PC-3 (cell line): ENCODE data around the gene CFH. TPM values are rescaled to one million over a fixed set of nuclear protein-coding genes. Genes with fewer than 3 reads are reported as not detected.
"Not testable (repeated sequence)": the region's sequence is repeated elsewhere in the genome, so short reads cannot be mapped to it uniquely, and the experiment has no call there.

Experiments
- ATAC-seq: fragments of 200-7000 bp; cut with Tn5 transposase; 2 replicates; pipeline ENCODE4 v1.9.1; 2020; ENCODE audit warnings: mild to moderate bottlenecking, moderate library complexity
- BruUV-seq: library from RNA; stranded (reverse); fragments of 400-500 nt; replicated peaks from 2 replicates; lab custom pipeline; 2021; lab: Mats Ljungman, UMichigan
- CTCF ChIA-PET: fragments of 300-600 bp; sonication (Branson Sonifier 250); formaldehyde crosslinking; loops from one replicate; lab custom pipeline; 2022; ENCODE audit warnings: antibody characterized with exemption; lab: Charles Lee
- POLR2A ChIA-PET: fragments of 300-600 bp; sonication (Branson Sonifier 250); formaldehyde crosslinking; loops from one replicate; lab custom pipeline; 2022; ENCODE audit warnings: antibody characterized with exemption; ENCODE audit not compliant: unreplicated experiment; lab: Charles Lee
- DNase-seq: peaks from one replicate; pipeline ENCODE4 v3.0.0-alpha.2; 2015
- H2AFZ ChIP-seq: fragments of 300-600 bp; sonication (generic); 2 replicates; pipeline ENCODE4 v1.6.0; 2016; ENCODE audit warnings: antibody characterized with exemption, low read length
- H3F3A ChIP-seq: fragments of 300-600 bp; sonication (generic); one replicate; pipeline ENCODE4 v1.6.0; 2017; ENCODE audit warnings: antibody characterized with exemption, low read length, control low read depth, mild to moderate bottlenecking; ENCODE audit not compliant: unreplicated experiment
- H3K27ac ChIP-seq: fragments of 300-600 bp; sonication (generic); 2 replicates; pipeline ENCODE4 v1.5.1; 2016; ENCODE audit warnings: mild to moderate bottlenecking, low read length
- H3K27me3 ChIP-seq: fragments of 300-600 bp; sonication (generic); 2 replicates; pipeline ENCODE4 v1.6.1; 2016; ENCODE audit warnings: low read length, mixed read lengths
- H3K36me3 ChIP-seq: fragments of 300-600 bp; sonication (generic); 2 replicates; pipeline ENCODE4 v1.6.1; 2016; ENCODE audit warnings: low read depth, mixed run types, low read length, mixed read lengths
- H3K4me1 ChIP-seq: fragments of 300-600 bp; sonication (generic); 2 replicates; pipeline ENCODE4 v1.5.1; 2016; ENCODE audit warnings: low read length; ENCODE audit not compliant: insufficient read depth
- H3K4me2 ChIP-seq: fragments of 300-600 bp; sonication (generic); 2 replicates; pipeline ENCODE4 v1.6.0; 2016; ENCODE audit warnings: low read length
- H3K4me3 ChIP-seq: fragments of 300-600 bp; sonication (generic); 2 replicates; pipeline ENCODE4 v1.5.1; 2016; ENCODE audit warnings: mild to moderate bottlenecking, low read length, mixed read lengths
- H3K79me2 ChIP-seq: fragments of 300-600 bp; sonication (generic); 2 replicates; pipeline ENCODE4 v1.6.1; 2017; ENCODE audit warnings: low read length, mixed read lengths
- H3K9ac ChIP-seq: fragments of 300-600 bp; sonication (generic); 2 replicates; pipeline ENCODE4 v1.6.0; 2016; ENCODE audit warnings: mild to moderate bottlenecking, low read length
- H3K9me2 ChIP-seq: fragments of 300-600 bp; sonication (generic); replicated peaks from 2 replicates; pipeline ENCODE4 v1.6.1; 2016; ENCODE audit warnings: mixed run types, low read length, mixed read lengths
- H3K9me3 ChIP-seq: fragments of 300-600 bp; sonication (generic); 2 replicates; pipeline ENCODE4 v1.6.1; 2016; ENCODE audit warnings: low read length, mixed read lengths
- H4K20me1 ChIP-seq: fragments of 300-600 bp; sonication (generic); 2 replicates; pipeline ENCODE4 v1.6.1; 2016; ENCODE audit warnings: low read length, mixed read lengths
- CTCF ChIP-seq: fragments of 300-600 bp; sonication (generic); conservative IDR thresholded peaks from 2 replicates; pipeline ENCODE4 v1.5.1; 2017; ENCODE audit warnings: antibody characterized with exemption, low read depth, mild to moderate bottlenecking, low read length
- EZH2 ChIP-seq: fragments of 300-600 bp; sonication (generic); IDR thresholded peaks from one replicate; pipeline ENCODE4 v1.6.1; 2017; ENCODE audit warnings: antibody characterized with exemption, mild to moderate bottlenecking, low read length; ENCODE audit not compliant: unreplicated experiment
- EZH2phosphoT487 ChIP-seq: fragments of 300-600 bp; sonication (generic); IDR thresholded peaks from 2 replicates; pipeline ENCODE4 v1.6.1; 2018; ENCODE audit warnings: mild to moderate bottlenecking, antibody characterized with exemption, low read length, borderline replicate concordance
- intact Hi-C: fragments of 100-400 bp; cut with micrococcal nuclease; formaldehyde crosslinking; loops from 2 replicates; pipeline ENCODE4 v1.9.0; 2023
- total RNA-seq: library from RNA; depleted of rRNA; stranded (reverse); fragments of >200 nt; gene quantifications from 2 replicates; pipeline ENCODE4 v1.2.3, GENCODE V29; 2014

The CFH gene
- total RNA-seq, 1 experiment from 2014 or later = 0.80 TPM

GRCh38 chr1:196738730-196739129 is 86.9 kb downstream of the CFH start:
- ATAC-seq (no peak), DNase-seq (no peak)
- ChIA-PET POLR2A (no interaction called here), CTCF (no interaction called here)
- H3K9me3 ChIP-seq = no peaks in the 10 kb centered on the region
- no peaks in the 10 kb centered on the region for H3K9me2 ChIP-seq
- no peaks in the 10 kb centered on the region for H3K4me1 ChIP-seq
- no peak overlapping the region for H3K4me2 ChIP-seq
- no peak for TF ChIP-seq EZH2phosphoT487
- TF ChIP-seq CTCF = no peak
- TF ChIP-seq EZH2 = no peak
- no peaks in the 10 kb centered on the region for H3K27me3 ChIP-seq
- H2AFZ ChIP-seq = no peak overlapping the region
- BruUV-seq = no TSS peak
- H3K79me2 ChIP-seq = no peaks in the 10 kb centered on the region
- H3K36me3 ChIP-seq = no peaks in the 10 kb centered on the region
- H3K4me3 ChIP-seq = no peak overlapping the region
- no peaks in the 10 kb centered on the region for H3F3A ChIP-seq
- H3K9ac ChIP-seq = no peak overlapping the region
- H3K27ac ChIP-seq = no peak overlapping the region
- intact Hi-C loops = no loop called here
- H4K20me1 ChIP-seq = no peaks in the 10 kb centered on the region

GRCh38 chr1:196743244-196743643 is 91.4 kb downstream of the CFH start:
- H3K9ac ChIP-seq, H3K4me1 ChIP-seq, POLR2A ChIA-PET, H3K9me3 ChIP-seq, H3K27me3 ChIP-seq, H3K36me3 ChIP-seq, H3K4me2 ChIP-seq, H3K9me2 ChIP-seq, H2AFZ ChIP-seq, H3K79me2 ChIP-seq, CTCF ChIA-PET, H3K27ac ChIP-seq, H4K20me1 ChIP-seq, BruUV-seq, H3K4me3 ChIP-seq, H3F3A ChIP-seq: not testable (repeated sequence)
- peak; percentile 65 for ATAC-seq
- DNase-seq = peak; percentile 54
- intact Hi-C loops = loop anchor here (5.0 kb wide), 1 partner anchor 149 kb away; no protein-coding TSS in a partner anchor

GRCh38 chr1:196765019-196765740 is 113.3 kb downstream of the CFH start:
- CTCF ChIA-PET, H3K9me3 ChIP-seq, ATAC-seq, H3K79me2 ChIP-seq, H3K27ac ChIP-seq, POLR2A ChIA-PET, DNase-seq, H3K27me3 ChIP-seq, BruUV-seq, H3K4me1 ChIP-seq, H3K4me2 ChIP-seq, H3F3A ChIP-seq, H3K9me2 ChIP-seq, H3K9ac ChIP-seq, H2AFZ ChIP-seq, intact Hi-C loops, H4K20me1 ChIP-seq, H3K4me3 ChIP-seq, H3K36me3 ChIP-seq: not testable (repeated sequence)

GRCh38 chr1:196769823-196770222 is 118.0 kb downstream of the CFH start:
- H3K4me1 ChIP-seq, H3K27ac ChIP-seq, H4K20me1 ChIP-seq, ATAC-seq, H3K9ac ChIP-seq, H3K4me3 ChIP-seq, H3K9me3 ChIP-seq, intact Hi-C loops, CTCF ChIA-PET, POLR2A ChIA-PET, DNase-seq, BruUV-seq, H3K36me3 ChIP-seq, H3K79me2 ChIP-seq, H2AFZ ChIP-seq, H3F3A ChIP-seq, H3K4me2 ChIP-seq, H3K9me2 ChIP-seq, H3K27me3 ChIP-seq: not testable (repeated sequence)
